WTC11 (cell line): Measurements from ENCODE around the gene ZNF565.

Source experiments
- ATF1 ChIP-seq: sonication (generic); formaldehyde crosslinking; IDR thresholded peaks from 2 replicates; pipeline ENCODE4 v1.8.1; 2023; ENCODE audit warnings: mild to moderate bottlenecking, moderate library complexity, missing genetic modification reagents
- ATF2 ChIP-seq: sonication (generic); formaldehyde crosslinking; IDR thresholded peaks from 2 replicates; pipeline ENCODE4 v1.8.1; 2022; ENCODE audit warnings: low read depth, missing genetic modification reagents, borderline replicate concordance
- CREM ChIP-seq: sonication (generic); formaldehyde crosslinking; IDR thresholded peaks from 2 replicates; pipeline ENCODE4 v1.8.1; 2022; ENCODE audit warnings: mild to moderate bottlenecking, missing genetic modification reagents, moderate library complexity
- CTCF ChIP-seq: fragments of 200-600 bp; IDR thresholded peaks from 2 replicates; pipeline ENCODE4 v1.8.0; 2022; ENCODE audit warnings: antibody characterized with exemption
- ETV6 ChIP-seq: sonication (generic); formaldehyde crosslinking; IDR thresholded peaks from 2 replicates; pipeline ENCODE4 v1.8.1; 2022; ENCODE audit warnings: mild to moderate bottlenecking, missing genetic modification reagents
- JUN ChIP-seq: sonication (generic); formaldehyde crosslinking; IDR thresholded peaks from 2 replicates; pipeline ENCODE4 v1.8.0; 2023; ENCODE audit warnings: mild to moderate bottlenecking, missing genetic modification reagents
- MLX ChIP-seq: sonication (generic); formaldehyde crosslinking; IDR thresholded peaks from 2 replicates; pipeline ENCODE4 v1.8.1; 2023; ENCODE audit warnings: mild to moderate bottlenecking, missing genetic modification reagents, moderate library complexity
- NFE2L1 ChIP-seq: sonication (generic); formaldehyde crosslinking; IDR thresholded peaks from 2 replicates; pipeline ENCODE4 v1.8.1; 2023; ENCODE audit warnings: missing genetic modification reagents
- ZMAT4 ChIP-seq: fragments of 250-450 bp; sonication (Bioruptor Pico); IDR thresholded peaks from 2 replicates; pipeline ENCODE4 v1.9.0; 2021; ENCODE audit warnings: mild to moderate bottlenecking
- ZNF416 ChIP-seq: fragments of 250-450 bp; sonication (Bioruptor Pico); IDR thresholded peaks from 2 replicates; pipeline ENCODE4 v1.9.0; 2021; ENCODE audit warnings: mild to moderate bottlenecking, inconsistent platforms

- TF ChIP-seq CTCF: no peak
- TF ChIP-seq NFE2L1 (CRISPR knock-in tag): no peak
- TF ChIP-seq ATF1 (CRISPR knock-in tag): no peak
- TF ChIP-seq ATF2: no peak
- TF ChIP-seq ZNF416 (CRISPR knock-in tag): no peak
- no peak for TF ChIP-seq CREM
- no peak for TF ChIP-seq JUN (CRISPR knock-in tag)
- TF ChIP-seq MLX (CRISPR knock-in tag): no peak
- no peak for TF ChIP-seq ETV6 (CRISPR knock-in tag)
- no peak for TF ChIP-seq ZMAT4 (CRISPR knock-in tag)
Measured at GRCh38 chr19:36152019-36152351, 62.5 kb downstream of the ZNF565 start.
